ENCODE measurements around the gene ARHGAP11A.

ARHGAP11A gene

GRCh38 chr15:32636908-32637567 is 21.7 kb downstream of the ARHGAP11A start:
- no peak overlapping the region for H3K4me3 ChIP-seq (ENCODE audit: low read length)

DNA sequence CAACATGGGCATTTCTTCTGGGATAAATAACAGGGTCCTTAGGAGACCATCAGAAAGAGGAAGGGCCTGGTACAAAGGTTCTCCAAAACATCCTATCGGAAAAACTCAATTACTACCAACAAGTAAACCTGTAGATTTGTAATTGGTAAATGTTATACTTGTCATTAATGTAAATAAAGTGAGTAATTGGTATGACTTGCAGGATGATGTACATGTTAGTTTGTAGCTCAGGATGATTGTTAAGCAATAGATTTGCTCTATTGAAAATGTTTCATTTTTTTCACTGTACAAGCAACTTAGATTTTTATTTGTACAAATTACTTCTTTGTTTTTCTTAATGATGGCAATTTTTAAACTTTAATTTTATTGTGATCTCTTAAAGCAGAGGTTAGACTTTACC is 22.4 kb downstream of the ARHGAP11A start:
- no CpG with 5 or more reads among the region's 1 CpG for WGBS (ENCODE audit: insufficient coverage, insufficient read length)
- no peak overlapping the region for H3K27ac ChIP-seq (ENCODE audit: low read length)

More at GRCh38 chr15:32636908-32637567, 21.7 kb downstream of the ARHGAP11A start:
- Histone ChIP-seq H3K27me3 (ENCODE audit: control insufficient read depth, insufficient read depth, low read length) (no peaks in the 10 kb centered on the region), H3K4me1 (ENCODE audit: control insufficient read depth, insufficient read depth, low read length) (no peaks in the 10 kb centered on the region; the same call in 1 of the 2 replicates), H3K9me3 (ENCODE audit: control insufficient read depth, insufficient read depth, low read length) (no peaks in the 10 kb centered on the region), H3K36me3 (ENCODE audit: control insufficient read depth, insufficient read depth, low read length) (peaks cover 14% of the 10 kb centered on the region; the same call in 1 of the 2 replicates), H3K27ac (ENCODE audit: low read length) (no peak overlapping the region)
- no CpG with 5 or more reads among the region's 8 CpGs for WGBS (ENCODE audit: insufficient coverage, insufficient read length)
- no peak for DNase-seq (ENCODE audit: low read depth, low spot score)

GRCh38 chr15:32641517-32642059 is 26.3 kb downstream of the ARHGAP11A start, which contains the start of gene SCG5:
Gene SCG5, plus strand, starts transcription at chr15:32641710. Its CDS starts 1,883 bp downstream, at chr15:32643593.
- Histone ChIP-seq H3K9me3 (ENCODE audit: control insufficient read depth, insufficient read depth, low read length) (no peaks in the 10 kb centered on the region), H3K4me3 (ENCODE audit: low read length) (peak within 1 kb of the TSS; percentile 57; the same call in 1 of the 2 replicates), H3K4me1 (ENCODE audit: control insufficient read depth, insufficient read depth, low read length) (no peaks in the 10 kb centered on the region; the same call in 1 of the 2 replicates), H3K36me3 (ENCODE audit: control insufficient read depth, insufficient read depth, low read length) (peaks cover 8% of the 10 kb centered on the region; the same call in 1 of the 2 replicates), H3K27me3 (ENCODE audit: control insufficient read depth, insufficient read depth, low read length) (no peaks in the 10 kb centered on the region), H3K27ac (ENCODE audit: low read length) (no peak within 1 kb of the TSS)
- no CpG with 5 or more reads among the region's 22 CpGs for WGBS (ENCODE audit: insufficient coverage, insufficient read length)
- DNase-seq (ENCODE audit: low read depth, low spot score), result peak; percentile 63

More for the DNA sequence above, 22.4 kb downstream of the ARHGAP11A start:
- H3K4me3 ChIP-seq (ENCODE audit: low read length), result no peak overlapping the region
- H3K36me3 ChIP-seq (ENCODE audit: control insufficient read depth, insufficient read depth, low read length), result peaks cover 14% of the 10 kb centered on the region; the same call in 1 of the 2 replicates
- H3K9me3 ChIP-seq (ENCODE audit: control insufficient read depth, insufficient read depth, low read length), result no peaks in the 10 kb centered on the region
- no peaks in the 10 kb centered on the region for H3K27me3 ChIP-seq (ENCODE audit: control insufficient read depth, insufficient read depth, low read length)
- DNase-seq (ENCODE audit: low read depth, low spot score), result no peak
- no peaks in the 10 kb centered on the region; the same call in 1 of the 2 replicates for H3K4me1 ChIP-seq (ENCODE audit: control insufficient read depth, insufficient read depth, low read length)

DNA sequence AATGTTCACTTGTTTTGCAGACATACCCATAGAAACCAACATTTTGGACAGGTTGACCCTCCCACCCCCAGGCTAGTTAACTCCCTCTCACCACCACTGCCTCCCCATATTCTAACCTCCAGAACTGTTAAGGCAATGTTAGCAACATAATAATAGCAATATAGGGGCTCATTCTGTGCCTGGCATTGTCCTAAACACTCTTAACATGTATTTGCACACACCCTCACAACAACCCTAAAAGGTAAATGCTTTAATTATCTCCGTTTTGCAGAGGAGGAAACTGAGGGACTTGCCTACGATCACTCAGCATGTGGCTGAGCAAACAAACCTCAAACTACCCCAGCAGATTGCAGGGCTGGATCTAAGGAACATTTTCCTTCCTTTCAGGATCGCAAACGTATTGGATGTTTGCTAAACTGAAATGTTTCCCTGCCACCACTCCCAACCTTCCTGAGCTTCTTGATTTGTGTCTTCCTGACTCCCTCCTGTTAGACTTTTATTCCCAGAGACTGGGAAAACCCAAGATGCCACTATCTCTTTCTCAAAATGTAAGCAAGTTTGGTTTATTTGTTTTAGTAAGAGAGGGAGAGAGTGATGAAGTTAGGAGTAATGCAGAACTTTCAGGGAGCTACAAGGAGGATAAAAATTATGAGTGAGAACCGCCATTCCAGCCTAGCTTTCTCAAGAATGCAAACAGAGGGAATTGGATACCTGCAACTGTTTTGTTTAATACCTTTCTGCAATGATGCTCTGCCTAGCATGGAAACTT is 27.5 kb downstream of the ARHGAP11A start:
- DNase-seq (ENCODE audit: low read depth, low spot score), result no peak
- H3K36me3 ChIP-seq (ENCODE audit: control insufficient read depth, insufficient read depth, low read length), result no peaks in the 10 kb centered on the region
- no peak overlapping the region for H3K4me3 ChIP-seq (ENCODE audit: low read length)
- no peaks in the 10 kb centered on the region for H3K27me3 ChIP-seq (ENCODE audit: control insufficient read depth, insufficient read depth, low read length)
- WGBS (ENCODE audit: insufficient coverage, insufficient read length), result no CpG with 5 or more reads among the region's 5 CpGs
- H3K4me1 ChIP-seq (ENCODE audit: control insufficient read depth, insufficient read depth, low read length), result no peaks in the 10 kb centered on the region; the same call in 1 of the 2 replicates
- H3K27ac ChIP-seq (ENCODE audit: low read length), result no peak overlapping the region
- no peaks in the 10 kb centered on the region for H3K9me3 ChIP-seq (ENCODE audit: control insufficient read depth, insufficient read depth, low read length)

DNA sequence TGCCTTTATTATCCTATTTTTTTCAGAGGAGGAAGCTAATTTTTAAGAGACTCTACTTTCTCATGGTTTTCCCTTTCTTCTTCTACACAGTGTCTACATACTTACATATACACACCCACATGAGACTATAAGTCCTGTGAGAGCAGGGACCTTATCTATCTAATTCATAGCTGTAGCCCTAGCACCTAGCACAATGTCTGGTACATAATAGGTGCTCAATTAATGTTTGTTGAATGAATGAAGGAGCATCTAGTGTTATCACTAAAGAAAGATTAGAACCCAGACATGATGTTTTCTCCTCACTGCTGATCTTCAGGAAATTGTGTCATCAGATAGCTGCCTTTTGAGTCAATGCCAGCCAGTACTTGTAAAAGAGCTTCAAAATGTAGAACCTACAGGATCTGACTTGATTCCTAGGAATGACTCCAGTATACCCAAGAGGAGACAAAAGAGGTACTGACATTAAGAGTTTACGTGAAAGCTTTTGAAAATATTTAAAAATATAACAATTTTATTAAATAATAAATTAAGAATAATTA is 28.7 kb downstream of the ARHGAP11A start:
- no peak overlapping the region for H3K27ac ChIP-seq (ENCODE audit: low read length)
- no peaks in the 10 kb centered on the region for H3K27me3 ChIP-seq (ENCODE audit: control insufficient read depth, insufficient read depth, low read length)
- H3K9me3 ChIP-seq (ENCODE audit: control insufficient read depth, insufficient read depth, low read length), result no peaks in the 10 kb centered on the region
- H3K4me1 ChIP-seq (ENCODE audit: control insufficient read depth, insufficient read depth, low read length), result no peaks in the 10 kb centered on the region; the same call in 1 of the 2 replicates
- no CpG with 5 or more reads among the region's 1 CpG for WGBS (ENCODE audit: insufficient coverage, insufficient read length)
- DNase-seq (ENCODE audit: low read depth, low spot score), result no peak
- no peaks in the 10 kb centered on the region for H3K36me3 ChIP-seq (ENCODE audit: control insufficient read depth, insufficient read depth, low read length)
- H3K4me3 ChIP-seq (ENCODE audit: low read length), result no peak overlapping the region

- no peaks in the 10 kb centered on the region for H3K27me3 ChIP-seq (ENCODE audit: control insufficient read depth, insufficient read depth, low read length)
- DNase-seq (ENCODE audit: low read depth, low spot score), result no peak
- H3K36me3 ChIP-seq (ENCODE audit: control insufficient read depth, insufficient read depth, low read length), result no peaks in the 10 kb centered on the region
- no peaks in the 10 kb centered on the region for H3K9me3 ChIP-seq (ENCODE audit: control insufficient read depth, insufficient read depth, low read length)
- no peak overlapping the region for H3K27ac ChIP-seq (ENCODE audit: low read length)
- no peaks in the 10 kb centered on the region; the same call in 1 of the 2 replicates for H3K4me1 ChIP-seq (ENCODE audit: control insufficient read depth, insufficient read depth, low read length)
- H3K4me3 ChIP-seq (ENCODE audit: low read length), result no peak overlapping the region
- no CpG with 5 or more reads among the region's 5 CpGs for WGBS (ENCODE audit: insufficient coverage, insufficient read length)
Measured at GRCh38 chr15:32646291-32646690, 31.0 kb downstream of the ARHGAP11A start.

GRCh38 chr15:32649342-32649741 is 34.0 kb downstream of the ARHGAP11A start:
- DNase-seq (ENCODE audit: low read depth, low spot score), result no peak
- H3K4me1 ChIP-seq (ENCODE audit: control insufficient read depth, insufficient read depth, low read length), result peaks cover 4% of the 10 kb centered on the region; the same call in 1 of the 2 replicates
- H3K9me3 ChIP-seq (ENCODE audit: control insufficient read depth, insufficient read depth, low read length), result no peaks in the 10 kb centered on the region
- no peaks in the 10 kb centered on the region for H3K27me3 ChIP-seq (ENCODE audit: control insufficient read depth, insufficient read depth, low read length)
- no peak overlapping the region for H3K4me3 ChIP-seq (ENCODE audit: low read length)
- H3K27ac ChIP-seq (ENCODE audit: low read length), result no peak overlapping the region
- WGBS (ENCODE audit: insufficient coverage, insufficient read length), result no CpG with 5 or more reads among the region's 5 CpGs
- no peaks in the 10 kb centered on the region for H3K36me3 ChIP-seq (ENCODE audit: control insufficient read depth, insufficient read depth, low read length)

GRCh38 chr15:32651229-32651837 is 36.0 kb downstream of the ARHGAP11A start:
- DNase-seq (ENCODE audit: low read depth, low spot score), result peak; percentile 67
- Histone ChIP-seq H3K4me3 (ENCODE audit: low read length) (no peak overlapping the region), H3K9me3 (ENCODE audit: control insufficient read depth, insufficient read depth, low read length) (no peaks in the 10 kb centered on the region), H3K36me3 (ENCODE audit: control insufficient read depth, insufficient read depth, low read length) (no peaks in the 10 kb centered on the region), H3K4me1 (ENCODE audit: control insufficient read depth, insufficient read depth, low read length) (peaks cover 5% of the 10 kb centered on the region; the same call in 1 of the 2 replicates), H3K27me3 (ENCODE audit: control insufficient read depth, insufficient read depth, low read length) (no peaks in the 10 kb centered on the region), H3K27ac (ENCODE audit: low read length) (no peak overlapping the region)
- WGBS (ENCODE audit: insufficient coverage, insufficient read length), result no CpG with 5 or more reads among the region's 6 CpGs

- Histone ChIP-seq H3K36me3 (ENCODE audit: control insufficient read depth, insufficient read depth, low read length) (no peaks in the 10 kb centered on the region), H3K27me3 (ENCODE audit: control insufficient read depth, insufficient read depth, low read length) (no peaks in the 10 kb centered on the region), H3K4me1 (ENCODE audit: control insufficient read depth, insufficient read depth, low read length) (peaks cover 5% of the 10 kb centered on the region; the same call in 1 of the 2 replicates), H3K27ac (ENCODE audit: low read length) (no peak overlapping the region), H3K9me3 (ENCODE audit: control insufficient read depth, insufficient read depth, low read length) (no peaks in the 10 kb centered on the region), H3K4me3 (ENCODE audit: low read length) (no peak overlapping the region)
- no peak for DNase-seq (ENCODE audit: low read depth, low spot score)
- 100% methylated on average over 1 of the region's 3 CpGs for WGBS (ENCODE audit: insufficient coverage, insufficient read length)
Measured at GRCh38 chr15:32652178-32652577, 36.9 kb downstream of the ARHGAP11A start.

DNA sequence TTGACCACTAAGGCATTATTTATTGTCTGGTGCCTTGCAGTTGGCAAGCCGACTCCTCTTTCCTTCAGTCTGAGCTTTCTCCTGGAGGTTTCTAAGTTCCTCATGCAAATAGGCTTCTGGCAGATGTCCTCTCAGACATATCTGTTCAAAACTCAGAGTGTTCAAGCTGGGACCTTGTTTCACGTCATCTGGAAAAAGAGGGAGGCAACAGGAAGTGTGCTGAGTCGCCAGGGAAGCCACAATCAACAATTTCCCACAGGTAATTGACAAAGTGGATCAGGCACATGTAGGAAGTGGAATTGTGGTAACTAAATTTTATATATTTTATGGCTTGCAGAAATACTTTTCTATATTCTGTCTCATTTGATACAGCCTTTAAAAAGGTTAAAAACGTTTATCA is 40.8 kb downstream of the ARHGAP11A start:
- WGBS (ENCODE audit: insufficient coverage, insufficient read length), result no CpG with 5 or more reads among the region's 4 CpGs
- no peak for DNase-seq (ENCODE audit: low read depth, low spot score)

More for the DNA sequence above, 40.8 kb downstream of the ARHGAP11A start:
- Histone ChIP-seq H3K4me3 (ENCODE audit: low read length) (no peak overlapping the region), H3K4me1 (ENCODE audit: control insufficient read depth, insufficient read depth, low read length) (peaks cover 5% of the 10 kb centered on the region; the same call in 1 of the 2 replicates), H3K36me3 (ENCODE audit: control insufficient read depth, insufficient read depth, low read length) (no peaks in the 10 kb centered on the region), H3K27ac (ENCODE audit: low read length) (no peak overlapping the region), H3K27me3 (ENCODE audit: control insufficient read depth, insufficient read depth, low read length) (no peaks in the 10 kb centered on the region), H3K9me3 (ENCODE audit: control insufficient read depth, insufficient read depth, low read length) (no peaks in the 10 kb centered on the region)

All from iPS DF 6.9 (cell line).